Endothelial cell of umbilical vein (primary cell): ENCODE data around the gene CXCL10. TPM values are rescaled to one million over a fixed set of nuclear protein-coding genes. Genes with fewer than 3 reads are reported as not detected.

Experiments
- BruUV-seq: library from RNA; stranded (reverse); fragments of 400-500 nt; replicated peaks from 2 replicates; lab custom pipeline; 2021; lab: Mats Ljungman, UMichigan
- CTCF ChIA-PET: fragments of 300-600, 350-600 bp; sonication (Branson Sonifier 250); formaldehyde crosslinking; loops from one replicate; lab custom pipeline; 2021; ENCODE audit warnings: antibody characterized with exemption, inconsistent platforms; lab: Charles Lee
- POLR2A ChIA-PET: fragments of 300-600, 350-600 bp; sonication (Branson Sonifier 250); formaldehyde crosslinking; loops from one replicate; lab custom pipeline; 2021; ENCODE audit warnings: antibody characterized with exemption, inconsistent platforms; lab: Charles Lee
- DNase-seq: peaks from one replicate; pipeline ENCODE4 v3.0.0-alpha.2; 2011; ENCODE audit warnings: low read depth, low spot score
- FAIRE-seq: peaks from 2 replicates; lab custom pipeline; 2011; peaks lifted over from hg19 to GRCh38; lab: Jason Lieb, UNC
- H2AFZ ChIP-seq: 2 replicates; pipeline ENCODE4 v1.6.0; 2012; ENCODE audit warnings: low read depth, low read length, control low read depth, inconsistent platforms
- H3K27ac ChIP-seq: 2 replicates; pipeline ENCODE4 v1.5.1; 2011; ENCODE audit warnings: low read depth, mild to moderate bottlenecking, control low read depth, low read length, moderate library complexity; ENCODE audit not compliant: insufficient read depth
- H3K27me3 ChIP-seq, 2 experiments: 2 replicates each; pipeline versions ENCODE4 v1.6.0 to v1.6.1; 2011; ENCODE audit warnings: low read length in 2 of 2, mixed read lengths in 1 of 2; ENCODE audit not compliant: control insufficient read depth in 2 of 2, insufficient read depth in 2 of 2
- H3K36me3 ChIP-seq, 2 experiments: 2 replicates in 1 of 2; 3 replicates in 1 of 2; pipeline ENCODE4 v1.5.1; 2011; ENCODE audit warnings: low read length in 2 of 2, mild to moderate bottlenecking in 1 of 2, moderate library complexity in 1 of 2; ENCODE audit not compliant: control insufficient read depth in 2 of 2, insufficient read depth in 2 of 2; ENCODE audit errors: extremely low read depth in 1 of 2
- H3K4me1 ChIP-seq: 3 replicates; pipeline ENCODE4 v1.5.1; 2011; ENCODE audit warnings: mild to moderate bottlenecking, low read length; ENCODE audit not compliant: control insufficient read depth, insufficient read depth; ENCODE audit errors: extremely low read depth
- H3K4me2 ChIP-seq: 2 replicates; pipeline ENCODE4 v1.6.1; 2011; ENCODE audit warnings: low read length, control low read depth, mixed read lengths; ENCODE audit not compliant: insufficient read depth
- H3K4me3 ChIP-seq, 3 experiments: fragments of 200-600 bp in 1 of 3; sonication (generic), shearing (Covaris generic) in 1 of 3; replicated peaks in 1 of 3; 2 replicates each; pipeline ENCODE4 v1.5.1; 2011 to 2016; ENCODE audit warnings: control low read depth in 3 of 3, low read length in 3 of 3, mild to moderate bottlenecking in 2 of 3, inconsistent platforms in 1 of 3, low read depth in 1 of 3, moderate library complexity in 1 of 3; ENCODE audit not compliant: insufficient read depth in 1 of 3
- H3K79me2 ChIP-seq: 2 replicates; pipeline ENCODE4 v1.6.0; 2012; ENCODE audit warnings: low read length, inconsistent platforms; ENCODE audit not compliant: control insufficient read depth, insufficient read depth
- H3K9ac ChIP-seq: replicated peaks from 2 replicates; pipeline ENCODE3; 2011; ENCODE audit warnings: low read length, control low read depth; ENCODE audit not compliant: insufficient read depth; ENCODE audit errors: extremely low read depth
- H3K9me1 ChIP-seq: replicated peaks from 3 replicates; pipeline ENCODE4 v1.6.0; 2011; ENCODE audit warnings: mild to moderate bottlenecking, low read length; ENCODE audit not compliant: control insufficient read depth, insufficient read depth; ENCODE audit errors: extremely low read depth
- H3K9me3 ChIP-seq: replicated peaks from 2 replicates; pipeline ENCODE4 v1.5.1; 2012; ENCODE audit warnings: low read length, inconsistent platforms; ENCODE audit not compliant: control insufficient read depth, insufficient read depth
- H4K20me1 ChIP-seq: replicated peaks from 2 replicates; pipeline ENCODE3; 2011; ENCODE audit warnings: mild to moderate bottlenecking, low read length; ENCODE audit not compliant: control insufficient read depth, insufficient read depth; ENCODE audit errors: extremely low read depth
- CTCF ChIP-seq, 2 donors: IDR thresholded peaks; 1 replicate in 1 of 2; 2 replicates in 1 of 2; pipeline ENCODE4 v1.5.1; 2011; ENCODE audit warnings: low read length in 2 of 2, mild to moderate bottlenecking in 2 of 2, moderate library complexity in 2 of 2, control low read depth in 1 of 2, inconsistent platforms in 1 of 2, low read depth in 1 of 2; ENCODE audit not compliant: insufficient read depth in 1 of 2; ENCODE audit errors: extremely low read depth in 1 of 2
- EZH2 ChIP-seq: IDR thresholded peaks from 2 replicates; pipeline ENCODE4 v1.6.1; 2012; ENCODE audit warnings: borderline replicate concordance, low read depth, mild to moderate bottlenecking, moderate library complexity, low read length, inconsistent platforms; ENCODE audit not compliant: severe bottlenecking
- FOS ChIP-seq: IDR thresholded peaks from 2 replicates; pipeline ENCODE4 v1.6.1; 2011; ENCODE audit warnings: mild to moderate bottlenecking, low read length, moderate library complexity, borderline replicate concordance; ENCODE audit not compliant: insufficient read depth
- GATA2 ChIP-seq: IDR thresholded peaks from 2 replicates; pipeline ENCODE4 v1.7.0; 2011; ENCODE audit warnings: low read depth, mild to moderate bottlenecking, moderate library complexity, mixed read lengths, low read length; ENCODE audit not compliant: insufficient read length, insufficient read depth
- JUN ChIP-seq: IDR thresholded peaks from 2 replicates; pipeline ENCODE4 v1.6.1; 2011; ENCODE audit warnings: borderline replicate concordance, low read depth; ENCODE audit not compliant: insufficient read length, insufficient read depth
- MYC ChIP-seq: IDR thresholded peaks from one replicate; pipeline ENCODE4 v1.6.1; 2011; ENCODE audit warnings: mild to moderate bottlenecking, low read depth, low read length
- POLR2A ChIP-seq: IDR thresholded peaks from 2 replicates; pipeline ENCODE4 v1.6.1; 2012; ENCODE audit warnings: low read depth, mild to moderate bottlenecking, control low read depth, low read length
- POLR2AphosphoS5 ChIP-seq: IDR thresholded peaks from 2 replicates; pipeline ENCODE4 v1.6.1; 2012; ENCODE audit warnings: low read depth, mild to moderate bottlenecking, control low read depth, low read length, moderate library complexity; ENCODE audit not compliant: insufficient read depth
- dilution Hi-C: fragments of 300-500 bp; cut with MboI; formaldehyde crosslinking; loops from one replicate; pipeline ENCODE4 v1.15.0; 2019; ENCODE audit warnings: low sequenced_read_pairs; ENCODE audit not compliant: extremely low pct_ligation_motif_present
- intact Hi-C: fragments of 100-400 bp; cut with micrococcal nuclease; formaldehyde crosslinking; loops from one replicate; pipeline ENCODE4 v1.10.0; 2022
- polyA plus RNA-seq, 4 experiments: library from polyadenylated mRNA; depleted of rRNA in 3 of 4; stranded (reverse) in 3 of 4; unstranded in 1 of 4; fragments of >200 nt; gene quantifications; 2 replicates each; pipeline versions ENCODE4 v1.2.1 to v1.2.3, GENCODE V29; 2011 to 2012; ENCODE audit warnings: missing spikeins in 1 of 4
- total RNA-seq: library from RNA; stranded (reverse); gene quantifications from 2 replicates; pipeline ENCODE4 v1.2.3, GENCODE V29; 2021
- TF ChIP-seq, protein P1 (sequence below): IDR thresholded peaks from 2 replicates; pipeline ENCODE4 v1.6.1; 2011; ENCODE audit not compliant: insufficient read depth, insufficient read length

The CXCL10 gene
- total and polyA plus RNA-seq, 2 donors (not counting 3 experiments of a cell fraction or from before 2014, with no cell fraction given): 0.18 TPM; not detected in 1

DNA sequence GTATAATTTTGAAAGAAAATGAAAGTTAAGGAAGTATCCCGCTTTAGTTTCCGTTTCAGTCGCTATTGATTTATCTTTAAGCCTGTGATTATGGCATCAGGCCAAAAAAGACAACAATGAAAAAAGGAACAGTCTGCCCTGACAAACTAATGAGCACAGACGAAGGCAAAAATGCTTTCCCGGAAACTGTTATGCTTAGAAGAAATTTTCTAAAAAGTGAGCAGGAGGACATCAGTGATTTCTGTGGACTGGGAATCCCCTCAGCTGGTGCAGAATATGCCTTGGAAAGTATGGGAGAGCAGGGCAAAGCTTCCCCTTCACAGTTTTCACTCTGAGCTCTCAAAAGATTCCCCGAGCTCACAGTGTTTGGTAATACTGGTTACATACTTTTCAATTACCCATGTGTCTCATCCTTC lies 5.1 kb upstream of the CXCL10 start:
- Histone ChIP-seq H3K4me3 (peak overlapping the region; percentile 16 to 62 (median 36)), H3K79me2 (no peaks in the 10 kb centered on the region), H3K27ac (peak overlapping the region; percentile 7), H3K9me1 (no peaks in the 10 kb centered on the region), H2AFZ (peak overlapping the region; percentile 43), H3K4me2 (peak overlapping the region; percentile 92), H3K27me3 (peaks cover 4% of the 10 kb centered on the region in 2 experiments), H4K20me1 (no peaks in the 10 kb centered on the region), H3K9ac (peak overlapping the region; percentile 53), H3K36me3 (no peaks in the 10 kb centered on the region), H3K9me3 (no peaks in the 10 kb centered on the region), H3K4me1 (peaks cover 10% of the 10 kb centered on the region)
- DNase-seq: peak; percentile 72
- BruUV-seq: no TSS peak
- CTCF ChIA-PET: interaction anchor here (0.7 to 2.1 kb wide), 4 partner anchors 13 to 43 kb away, joined by 3 to 9 read pairs (median 3); partner anchors contain the start of gene SDAD1
- intact Hi-C loops: loop anchor here (2.0 kb wide), 1 partner anchor 26 kb away; no protein-coding TSS in a partner anchor
- POLR2A ChIA-PET: no interaction called here
- dilution Hi-C loops: no loop called here
- no peak for TF ChIP-seq POLR2A
- TF ChIP-seq FOS: no peak
- no peak for TF ChIP-seq EZH2
- TF ChIP-seq, protein P1, sequence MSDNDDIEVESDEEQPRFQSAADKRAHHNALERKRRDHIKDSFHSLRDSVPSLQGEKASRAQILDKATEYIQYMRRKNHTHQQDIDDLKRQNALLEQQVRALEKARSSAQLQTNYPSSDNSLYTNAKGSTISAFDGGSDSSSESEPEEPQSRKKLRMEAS: no peak
- no peak for TF ChIP-seq GATA2
- TF ChIP-seq JUN: no peak
- TF ChIP-seq POLR2AphosphoS5: no peak
- no peak for TF ChIP-seq CTCF (IDR thresholded peaks at IDR 0.05; ENCODE audit: extremely low read depth in 1 of 2, insufficient read depth in 1 of 2, low read depth in 1 of 2, low read length in 2 of 2)
- no peak for TF ChIP-seq MYC
- peak; percentile 77 for FAIRE-seq
